Renal cortex interstitium (tissue), 11 donors: ENCODE results near the gene SAC3D1. TPM values are rescaled to one million over a fixed set of nuclear protein-coding genes. Genes with fewer than 3 reads are reported as not detected.

Experiments
- DNase-seq, 11 donors: peaks; one replicate each; pipeline ENCODE4 v3.0.0-alpha.2; 2013; ENCODE audit warnings: low read depth in 9 of 11, low spot score in 4 of 11; ENCODE audit errors: extremely low read depth in 1 of 11
- polyA plus RNA-seq, 3 donors: library from polyadenylated mRNA; unstranded; fragments of 120-200 nt; gene quantifications; one replicate each; pipeline ENCODE4 v1.2.1, GENCODE V29; 2013; ENCODE audit not compliant: insufficient read length in 3 of 3

SAC3D1 gene
- polyA plus RNA-seq, 3 donors = 8.8 to 18.6 (median 10.5) TPM

DNA sequence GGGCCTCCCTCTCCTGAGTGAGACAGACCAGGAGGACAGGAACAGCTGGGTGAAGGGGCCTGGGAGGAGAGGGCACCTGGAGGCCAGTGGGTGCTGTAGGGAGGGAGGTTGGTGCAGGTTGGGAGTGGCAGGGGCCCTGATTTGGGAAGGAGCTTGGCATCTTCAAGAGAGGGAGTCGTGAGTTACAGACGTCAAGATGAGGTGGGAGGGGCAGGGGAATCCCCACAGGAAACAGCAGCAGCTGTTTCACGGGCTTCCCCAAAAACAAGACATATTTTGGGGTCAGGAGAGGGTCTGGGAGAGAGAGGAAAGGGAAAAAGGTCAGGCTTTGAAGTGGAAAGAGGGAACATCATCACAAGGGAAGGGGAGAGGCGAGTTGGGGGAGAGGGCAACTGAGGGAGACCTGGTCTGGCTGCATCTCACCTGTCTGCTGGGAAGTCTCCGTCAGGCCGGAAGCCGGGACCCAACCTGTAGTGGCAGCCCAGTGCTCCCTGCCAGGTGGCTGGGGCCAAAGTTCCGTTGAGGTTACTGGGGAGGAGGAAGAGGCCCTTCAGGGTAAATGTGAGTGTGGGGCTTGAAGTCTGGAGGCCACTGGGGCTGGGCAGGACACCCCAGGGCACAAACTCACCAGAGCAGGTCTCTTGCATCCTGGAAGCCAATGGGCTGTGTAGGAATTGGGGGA, 13.0 kb downstream of the SAC3D1 start:
- DNase-seq = no peak

DNA sequence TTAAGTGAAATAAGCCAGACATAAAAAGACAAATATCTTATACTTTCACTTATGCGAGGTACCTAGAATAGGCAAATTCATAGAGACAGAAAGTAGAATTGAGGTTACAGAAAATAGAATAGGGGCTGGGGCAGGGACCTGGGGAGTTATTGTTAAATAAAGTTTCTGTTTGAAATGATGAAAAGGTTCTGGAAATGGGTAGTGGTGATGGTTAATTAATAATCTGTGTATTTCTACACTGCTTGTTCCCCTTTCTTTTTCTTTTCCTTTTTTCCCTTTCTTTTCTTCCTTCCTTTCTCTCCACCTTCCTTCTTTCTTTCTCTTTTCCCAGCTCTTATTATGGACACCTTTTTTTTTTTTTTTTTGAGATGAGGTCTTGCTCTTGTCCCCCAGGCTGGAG, 14.5 kb downstream of the SAC3D1 start:
- no peak for DNase-seq

DNA sequence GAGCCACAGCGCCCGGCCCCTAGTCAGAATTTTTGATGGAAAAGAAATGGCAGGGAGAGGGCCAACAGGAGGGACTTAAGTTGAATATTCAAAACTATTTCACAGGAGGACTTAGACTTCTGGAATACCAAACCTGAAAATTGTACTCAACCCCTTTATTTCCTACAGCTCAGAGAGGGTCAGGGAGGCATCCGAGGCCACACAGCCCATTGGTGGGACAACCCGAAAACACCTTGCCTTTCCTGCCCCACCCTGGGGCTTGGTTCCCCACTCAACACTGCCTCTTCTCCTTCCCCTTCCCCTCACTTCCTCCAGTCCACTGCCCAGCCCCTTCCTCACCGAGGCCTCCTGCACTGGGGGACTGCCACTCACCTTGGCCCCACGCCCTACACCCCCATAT, 16.0 kb downstream of the SAC3D1 start:
- no peak for DNase-seq

DNA sequence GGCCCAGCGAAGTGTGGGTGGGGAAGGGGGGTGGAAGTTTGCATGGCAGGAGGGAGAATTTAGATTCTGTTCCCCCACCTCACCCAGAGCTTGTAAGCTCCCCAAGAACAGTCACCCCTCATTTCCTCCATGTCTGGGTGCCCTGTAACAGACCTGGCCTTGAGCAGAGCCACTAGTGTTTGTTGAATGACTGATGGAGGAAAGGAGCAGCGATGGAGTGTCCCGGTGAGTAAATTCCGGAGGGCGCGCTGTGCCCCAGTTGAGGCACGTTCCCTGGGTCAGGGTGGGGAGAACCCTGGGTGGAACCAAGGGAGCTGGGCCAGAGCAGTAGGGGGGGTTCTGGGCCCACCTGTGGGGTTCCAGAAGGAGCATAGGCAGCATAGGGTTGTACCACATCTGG, 16.5 kb downstream of the SAC3D1 start:
- no peak for DNase-seq

DNA sequence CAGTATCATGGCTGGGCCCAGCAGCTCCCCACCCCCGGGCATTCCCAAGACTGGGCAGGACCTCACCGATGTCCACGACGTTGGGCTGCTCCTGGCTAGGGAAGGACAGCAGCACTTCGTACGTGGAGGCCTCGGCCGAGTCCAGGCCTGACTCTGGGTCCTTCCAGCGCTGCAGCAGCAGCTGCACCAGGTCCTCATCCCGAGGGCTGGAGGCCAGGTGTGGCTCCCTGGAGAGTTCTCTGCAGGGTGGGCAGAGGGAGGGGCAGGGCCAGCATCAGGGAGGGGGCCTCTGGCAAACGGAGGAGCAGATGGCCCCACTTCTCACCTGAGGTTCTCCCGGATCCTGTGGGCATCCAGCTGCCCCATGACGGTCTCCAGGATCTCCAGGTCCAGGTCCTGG, 17.0 kb downstream of the SAC3D1 start:
- no peak for DNase-seq

DNA sequence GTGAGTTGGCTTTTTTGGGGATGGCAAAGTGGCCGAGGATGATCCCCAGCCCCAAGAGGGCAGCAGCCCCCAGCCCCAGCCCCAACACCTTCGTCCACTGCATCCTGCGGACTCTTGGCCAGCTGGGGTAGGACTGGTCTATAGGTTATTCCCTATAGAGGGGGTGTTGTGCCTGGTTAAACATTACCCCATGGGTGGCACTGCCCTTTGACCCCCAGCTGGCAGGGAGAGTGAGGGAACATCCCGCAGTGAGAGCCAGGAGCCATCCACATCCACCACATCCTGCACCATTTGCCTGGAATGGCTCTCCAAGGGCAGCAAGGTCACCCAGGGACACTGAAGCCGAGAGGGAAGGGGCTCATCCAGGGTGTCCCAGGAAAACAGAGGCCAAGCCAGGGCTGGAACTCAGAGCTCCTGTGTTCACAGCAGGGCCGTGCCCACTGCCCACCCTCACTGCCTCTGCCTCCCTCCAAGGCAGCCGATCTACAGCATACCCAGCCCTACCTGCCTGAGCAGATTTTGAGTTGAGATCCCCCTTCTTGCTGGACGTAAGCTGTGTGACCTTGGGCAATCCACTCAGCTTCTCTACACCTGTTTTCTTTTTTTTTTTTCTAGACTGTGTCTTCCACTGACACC, 17.5 kb downstream of the SAC3D1 start, which contains the start of gene NAALADL1:
Gene NAALADL1 (minus strand): TSS at position 135 of the 636 bp plus-strand sequence. CDS start 32 bp downstream, at position 103.
- DNase-seq = no peak

DNA sequence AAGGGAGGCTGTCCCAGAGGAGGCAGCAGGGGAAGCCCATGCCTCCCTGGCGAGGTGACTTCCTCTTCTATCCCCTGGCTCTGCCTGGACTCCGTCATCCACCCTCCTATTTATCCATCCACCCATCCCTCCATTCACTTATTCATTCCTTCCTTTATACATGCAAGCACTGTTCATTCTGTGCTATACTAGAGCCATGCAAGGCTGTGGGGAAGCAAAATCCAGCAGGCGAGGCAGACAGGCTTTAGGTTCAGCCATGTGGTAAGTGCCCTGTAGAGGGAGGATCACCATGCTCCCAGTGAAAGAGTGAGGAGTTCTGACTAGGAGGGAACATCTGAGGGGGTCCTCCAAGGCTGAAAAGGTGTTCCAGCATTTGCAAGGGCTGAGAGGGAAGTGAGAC, 18.5 kb downstream of the SAC3D1 start:
- DNase-seq = no peak

DNA sequence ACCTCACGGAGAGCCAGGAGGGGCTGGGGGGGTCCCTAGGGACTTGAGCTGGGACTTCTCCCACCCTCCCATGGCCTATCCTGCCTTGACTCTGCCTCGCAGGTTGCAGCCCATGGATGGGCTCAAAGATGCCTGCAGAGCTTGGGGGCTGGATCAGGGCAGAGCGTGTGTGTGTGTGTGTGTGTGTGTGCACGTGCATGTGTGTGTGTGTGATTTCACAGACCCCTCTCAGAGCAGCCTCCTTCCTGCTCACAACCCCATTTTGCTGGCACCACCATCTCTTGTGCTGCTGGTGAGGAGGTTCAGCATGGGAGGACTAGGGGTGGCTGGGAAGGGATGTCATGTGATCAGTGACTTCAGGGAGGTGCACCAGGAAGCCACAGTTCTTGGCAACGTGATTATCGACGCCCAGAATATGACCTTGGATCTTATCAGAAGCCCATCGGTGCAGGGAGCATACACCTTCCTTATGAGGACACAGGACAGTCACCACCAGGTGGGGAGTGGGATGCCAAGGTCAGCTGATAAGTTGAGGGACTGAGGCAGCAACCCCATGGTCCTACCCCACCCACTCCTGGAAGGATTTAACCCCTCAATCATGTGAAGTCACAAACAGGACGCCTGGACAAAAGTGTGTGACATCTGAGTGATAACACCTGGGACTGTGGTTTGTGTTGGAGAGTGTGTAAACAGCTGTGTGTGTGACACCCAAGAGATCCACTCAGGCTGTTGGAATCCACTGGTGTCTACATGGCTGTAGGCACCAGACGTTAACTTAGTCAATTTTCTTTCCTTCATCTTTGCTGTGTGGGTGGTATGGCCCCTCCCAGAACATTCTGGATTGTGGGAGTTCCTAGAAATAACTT, 19.2 kb downstream of the SAC3D1 start:
- no peak for DNase-seq

DNA sequence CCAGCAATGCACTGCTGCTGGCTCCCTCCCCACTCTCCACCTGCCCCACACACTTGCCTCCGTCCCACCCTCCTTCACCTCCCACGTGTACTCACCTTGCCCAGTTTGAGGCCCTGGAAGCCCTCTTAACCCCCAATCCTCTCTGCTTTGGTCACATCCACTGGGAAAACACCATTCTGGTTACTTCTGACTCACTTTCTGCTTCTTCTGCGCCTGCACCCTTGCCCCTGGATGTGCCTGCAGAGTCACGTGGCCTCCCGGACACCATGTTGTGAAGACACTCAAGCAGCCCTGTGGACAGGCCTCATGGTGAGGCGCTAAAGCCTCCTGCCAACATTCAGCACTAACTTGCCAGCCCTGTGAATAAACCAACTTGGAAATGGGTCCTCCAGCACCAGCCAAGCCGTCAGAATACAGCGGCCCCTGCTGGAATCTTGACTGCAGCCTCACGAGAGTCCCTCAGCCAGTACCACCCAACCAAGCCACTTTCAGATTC, 20.0 kb downstream of the SAC3D1 start:
- DNase-seq = no peak

DNA sequence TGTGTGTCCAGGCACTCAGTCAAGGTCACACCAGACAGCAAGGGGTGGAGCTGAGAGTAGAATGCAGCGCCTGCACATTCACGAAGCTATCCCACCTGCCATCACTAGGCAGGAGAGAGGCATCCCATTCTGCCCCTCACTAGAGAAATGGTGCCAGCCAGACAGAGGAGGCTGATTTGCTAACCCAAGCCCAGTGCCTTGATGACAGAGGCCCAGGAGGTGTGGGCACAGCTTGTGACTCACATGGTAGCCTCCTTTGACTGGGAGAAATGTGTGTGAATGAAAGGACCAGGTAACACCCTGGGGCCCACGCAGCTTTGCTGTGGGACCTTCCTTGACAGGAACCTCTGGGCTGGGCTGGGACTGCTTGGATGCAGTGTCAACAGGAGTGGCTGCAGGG, 22.5 kb downstream of the SAC3D1 start:
- no peak for DNase-seq

DNA sequence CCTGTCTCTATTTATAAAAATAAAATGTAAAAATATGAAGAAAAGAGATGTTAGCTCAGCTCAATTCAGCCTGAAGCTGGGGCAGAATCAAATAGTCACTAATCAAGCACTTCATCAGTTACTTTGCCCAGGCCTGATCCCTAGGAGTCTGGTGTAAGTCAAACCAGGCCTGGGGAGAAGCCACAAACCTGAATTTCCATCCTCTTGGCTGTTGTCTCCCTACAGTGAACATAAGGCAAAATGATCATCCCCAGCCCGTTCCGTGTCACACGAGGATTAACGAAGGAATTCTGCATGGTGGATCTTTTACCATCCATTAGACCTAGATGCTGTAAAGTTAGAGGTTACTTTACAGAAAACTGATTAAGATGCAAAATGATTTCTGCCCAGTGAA, 23.8 kb downstream of the SAC3D1 start:
- no peak for DNase-seq

DNA sequence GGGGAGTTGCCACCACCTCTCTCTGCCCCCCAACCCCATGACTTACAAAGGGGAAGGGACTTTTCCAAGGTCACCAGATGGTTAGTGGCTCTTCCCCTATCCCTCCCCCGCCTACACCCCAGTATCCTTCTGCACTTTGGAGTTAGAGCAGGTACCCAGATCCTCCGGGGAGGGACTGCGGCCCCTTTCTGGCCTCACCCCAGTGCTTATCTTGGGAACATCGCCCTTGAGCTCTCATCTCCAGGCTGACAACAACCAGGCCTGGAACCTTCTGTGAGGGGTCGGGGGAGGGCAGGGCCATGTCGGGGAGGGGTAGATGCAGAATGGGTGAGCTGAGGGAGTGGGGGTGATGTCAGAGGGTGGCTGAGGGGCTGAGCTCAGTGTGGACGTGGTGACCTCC, 24.8 kb downstream of the SAC3D1 start:
- no peak for DNase-seq

DNA sequence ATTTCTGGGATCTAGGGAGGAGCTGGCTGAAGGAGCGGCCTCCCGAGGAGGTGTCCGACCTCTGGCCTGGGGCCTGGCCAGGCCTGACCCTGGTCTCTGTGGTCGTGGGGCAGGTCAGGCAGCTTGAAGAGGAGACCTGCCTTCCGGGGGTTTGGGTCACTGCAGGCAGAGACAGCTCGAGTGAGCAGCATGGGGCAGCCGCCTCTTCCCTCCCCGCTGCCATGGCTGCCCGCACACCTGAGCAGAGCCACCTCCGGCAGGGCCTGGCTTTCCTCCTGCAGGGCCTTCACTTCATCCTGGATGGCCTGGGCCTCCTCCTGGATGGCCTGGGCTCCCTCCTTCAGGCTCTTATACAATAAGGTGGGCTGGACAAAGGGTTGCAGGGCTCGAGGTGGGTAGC, 25.3 kb downstream of the SAC3D1 start:
- DNase-seq = no peak

DNA sequence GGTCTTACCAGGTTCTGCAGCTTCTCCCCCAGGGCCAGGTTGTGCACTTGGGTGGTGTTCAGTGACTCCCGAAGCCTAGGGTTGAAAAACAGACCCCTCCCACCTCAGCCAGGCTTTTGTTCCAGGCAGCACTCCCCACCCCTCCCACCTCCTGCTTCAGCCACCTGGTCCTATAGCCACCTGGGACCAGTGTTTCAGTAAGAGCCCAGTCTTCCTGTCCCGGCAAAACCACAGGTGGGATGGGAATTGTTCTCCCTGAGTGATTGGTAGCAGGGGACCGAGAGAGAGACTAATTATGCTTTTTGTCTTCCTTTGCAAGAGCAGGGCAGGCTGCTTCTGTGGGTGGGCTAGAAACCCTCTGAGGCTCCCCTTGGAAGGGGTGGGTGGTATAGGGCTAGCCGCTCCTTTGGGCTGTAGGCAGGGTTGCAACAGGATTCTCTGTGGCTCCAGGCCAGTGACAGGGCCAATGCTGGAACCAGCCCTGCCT, 25.8 kb downstream of the SAC3D1 start:
- no peak for DNase-seq

DNA sequence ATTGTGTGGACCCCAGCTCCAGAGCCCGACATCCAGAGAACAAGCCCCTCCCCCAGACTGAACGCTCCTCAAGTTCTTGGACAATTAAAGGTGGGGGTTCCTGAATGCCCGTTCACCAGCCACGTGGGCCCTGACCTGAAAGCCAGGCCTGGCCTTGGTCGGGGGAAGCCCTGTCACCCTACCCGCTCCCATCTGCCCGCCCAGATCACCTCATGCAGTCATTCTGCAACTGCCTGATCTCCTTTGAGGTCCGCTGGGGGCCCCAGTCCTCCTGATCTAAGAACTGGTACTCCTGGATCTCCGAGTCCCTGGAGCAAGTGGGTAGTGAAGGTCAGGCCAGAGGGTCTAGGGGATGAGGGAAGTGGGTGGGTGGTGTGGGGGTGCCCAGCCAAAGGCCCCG, 26.4 kb downstream of the SAC3D1 start:
- no peak for DNase-seq

DNA sequence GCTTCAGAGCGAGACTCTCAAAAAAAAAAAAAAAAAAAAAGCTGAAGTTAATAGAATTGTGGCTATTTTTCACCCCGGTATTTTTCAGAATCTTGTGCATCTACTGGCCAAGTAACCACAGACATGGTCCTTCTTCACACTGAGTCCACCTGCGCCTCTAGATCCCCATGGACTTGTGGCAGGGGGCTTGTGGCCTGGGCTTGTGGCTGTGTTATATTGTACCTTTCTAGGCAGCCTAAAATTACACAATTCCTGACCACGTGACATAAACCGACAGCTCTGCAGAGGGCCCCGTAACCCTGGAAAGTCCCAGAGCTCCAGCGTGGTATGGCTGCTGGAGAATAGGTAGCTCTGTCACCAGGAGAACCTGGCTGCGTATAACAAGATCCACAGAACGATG, 28.2 kb downstream of the SAC3D1 start:
- DNase-seq = no peak

DNA sequence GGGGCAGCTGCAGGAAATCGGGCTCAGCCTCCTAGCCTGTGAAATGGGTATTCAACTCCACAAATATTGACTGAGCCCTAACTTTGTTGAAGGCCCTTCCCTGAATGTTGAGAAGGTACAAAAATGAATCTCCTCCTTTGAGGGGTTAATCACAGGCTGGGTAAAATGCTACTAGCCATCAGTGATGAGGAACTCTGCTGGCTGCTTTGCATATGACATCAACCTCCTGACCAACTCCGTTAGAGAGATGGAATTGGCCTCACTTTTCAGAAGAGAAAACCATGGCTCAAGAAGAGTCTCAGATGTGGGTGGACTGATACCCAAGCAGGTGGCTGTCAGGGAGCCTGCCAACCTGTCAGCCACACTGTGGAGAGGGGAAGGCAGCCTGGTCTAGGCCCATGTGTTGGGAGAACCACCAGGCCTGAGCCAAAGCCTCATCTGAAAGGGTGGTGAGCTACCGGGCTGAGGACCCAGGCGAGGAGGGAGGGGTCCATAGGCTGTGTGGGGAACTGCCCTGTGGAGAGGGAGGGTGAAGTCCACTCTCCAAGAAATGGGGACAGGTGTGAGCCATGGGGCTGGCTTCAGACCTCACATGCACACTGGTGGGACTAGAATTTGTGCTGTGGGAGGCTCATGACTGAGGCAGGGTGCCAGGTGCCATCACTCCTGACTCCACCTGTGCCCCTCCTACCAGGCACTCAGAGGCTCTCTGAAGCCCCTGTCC, 31.1 kb downstream of the SAC3D1 start:
- DNase-seq = no peak

DNA sequence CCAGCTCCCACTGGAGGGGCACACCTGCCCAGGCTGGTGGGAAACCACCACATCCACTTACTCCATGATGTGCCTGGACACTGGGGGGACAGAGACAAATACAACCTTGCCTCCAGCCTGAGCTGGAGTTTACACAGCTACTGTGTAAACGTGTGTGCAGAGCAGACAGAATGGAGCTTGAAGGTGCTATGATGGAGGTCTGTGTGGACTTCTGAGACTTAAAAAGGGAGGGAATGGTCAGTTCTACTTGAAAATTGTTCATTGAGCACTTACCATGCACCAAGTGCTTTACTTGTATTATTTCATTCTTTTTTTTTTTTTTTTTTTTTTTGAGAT, 31.6 kb downstream of the SAC3D1 start:
- no peak for DNase-seq

DNA sequence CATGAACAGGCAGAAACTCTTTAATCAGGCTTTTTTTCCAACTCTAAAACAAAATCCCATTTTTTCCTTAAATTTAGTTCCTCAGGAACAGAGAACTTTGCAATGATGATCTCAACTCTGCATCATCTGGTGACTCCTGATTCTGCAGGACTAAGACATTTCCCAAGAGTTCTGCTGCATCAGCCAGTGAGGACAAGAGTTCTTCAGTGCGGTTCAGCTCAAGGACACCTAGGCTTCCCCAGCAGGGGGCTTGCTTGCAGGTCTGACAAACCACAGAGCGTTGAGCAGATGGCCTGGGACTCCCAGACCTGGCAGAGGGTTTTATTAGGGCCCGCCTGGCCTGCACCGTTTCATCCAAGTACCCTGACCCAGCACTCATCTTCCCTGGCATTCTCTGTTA, 36.4 kb downstream of the SAC3D1 start:
- no peak for DNase-seq
